Choroid plexus epithelial cell (primary cell): ENCODE data around the gene EEIG1.
A peak's percentile ranks its signal among the peaks of the same experiment; 100 is the strongest.

ENCODE experiments used
- DNase-seq: peaks from one replicate; pipeline ENCODE4 v3.0.0-alpha.2; 2010; ENCODE audit warnings: low read depth
- H3K4me3 ChIP-seq: 2 replicates; pipeline ENCODE4 v1.5.1; 2011; ENCODE audit warnings: low read depth, mild to moderate bottlenecking, control low read depth, low read length, moderate library complexity
- TF ChIP-seq, protein P1 (sequence below): conservative IDR thresholded peaks from 2 replicates; pipeline ENCODE4 v1.5.1; 2011; ENCODE audit warnings: low read depth, mild to moderate bottlenecking, control low read depth, inconsistent platforms, low read length, moderate library complexity

The EEIG1 gene

DNA sequence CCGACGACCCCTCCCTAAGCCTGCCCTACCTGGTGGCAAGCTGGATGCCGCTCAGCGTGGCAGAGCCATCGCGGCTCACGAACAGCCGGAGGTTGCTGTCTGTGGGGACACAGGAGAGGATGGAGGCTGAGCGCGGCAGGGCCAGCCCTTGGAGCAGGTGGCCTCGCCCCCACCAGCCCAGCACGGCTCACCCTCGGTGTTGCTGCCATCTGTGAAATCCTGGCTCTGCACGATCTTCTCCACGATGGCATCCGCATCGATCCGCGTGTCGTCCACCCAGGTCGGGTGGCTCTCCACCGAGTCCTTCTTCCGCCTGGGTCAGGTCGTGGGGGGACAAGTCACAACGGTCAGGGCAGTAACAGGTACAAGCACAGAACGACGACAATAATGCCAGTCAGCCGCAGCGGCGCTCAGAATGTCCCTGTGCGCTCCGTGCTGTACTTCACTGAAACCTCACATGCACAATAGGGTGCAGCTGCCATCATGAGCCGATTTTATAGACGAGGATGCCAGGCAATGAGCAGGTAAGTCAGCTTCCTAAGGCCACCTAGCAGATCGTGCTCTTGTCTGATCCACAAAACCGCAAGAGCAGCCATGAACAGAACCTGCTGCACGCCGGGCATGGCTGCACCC lies 36.1 kb downstream of the EEIG1 start:
- TF ChIP-seq, protein P1, sequence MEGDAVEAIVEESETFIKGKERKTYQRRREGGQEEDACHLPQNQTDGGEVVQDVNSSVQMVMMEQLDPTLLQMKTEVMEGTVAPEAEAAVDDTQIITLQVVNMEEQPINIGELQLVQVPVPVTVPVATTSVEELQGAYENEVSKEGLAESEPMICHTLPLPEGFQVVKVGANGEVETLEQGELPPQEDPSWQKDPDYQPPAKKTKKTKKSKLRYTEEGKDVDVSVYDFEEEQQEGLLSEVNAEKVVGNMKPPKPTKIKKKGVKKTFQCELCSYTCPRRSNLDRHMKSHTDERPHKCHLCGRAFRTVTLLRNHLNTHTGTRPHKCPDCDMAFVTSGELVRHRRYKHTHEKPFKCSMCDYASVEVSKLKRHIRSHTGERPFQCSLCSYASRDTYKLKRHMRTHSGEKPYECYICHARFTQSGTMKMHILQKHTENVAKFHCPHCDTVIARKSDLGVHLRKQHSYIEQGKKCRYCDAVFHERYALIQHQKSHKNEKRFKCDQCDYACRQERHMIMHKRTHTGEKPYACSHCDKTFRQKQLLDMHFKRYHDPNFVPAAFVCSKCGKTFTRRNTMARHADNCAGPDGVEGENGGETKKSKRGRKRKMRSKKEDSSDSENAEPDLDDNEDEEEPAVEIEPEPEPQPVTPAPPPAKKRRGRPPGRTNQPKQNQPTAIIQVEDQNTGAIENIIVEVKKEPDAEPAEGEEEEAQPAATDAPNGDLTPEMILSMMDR = no peak
- no peak for DNase-seq
- H3K4me3 ChIP-seq = no peak overlapping the region

- TF ChIP-seq, protein P1 = peak; percentile 93
- DNase-seq = peak; percentile 84
- H3K4me3 ChIP-seq = no peak overlapping the region
Observed at GRCh38 chr9:127943731-127944144, 37.1 kb downstream of the EEIG1 start.

DNA sequence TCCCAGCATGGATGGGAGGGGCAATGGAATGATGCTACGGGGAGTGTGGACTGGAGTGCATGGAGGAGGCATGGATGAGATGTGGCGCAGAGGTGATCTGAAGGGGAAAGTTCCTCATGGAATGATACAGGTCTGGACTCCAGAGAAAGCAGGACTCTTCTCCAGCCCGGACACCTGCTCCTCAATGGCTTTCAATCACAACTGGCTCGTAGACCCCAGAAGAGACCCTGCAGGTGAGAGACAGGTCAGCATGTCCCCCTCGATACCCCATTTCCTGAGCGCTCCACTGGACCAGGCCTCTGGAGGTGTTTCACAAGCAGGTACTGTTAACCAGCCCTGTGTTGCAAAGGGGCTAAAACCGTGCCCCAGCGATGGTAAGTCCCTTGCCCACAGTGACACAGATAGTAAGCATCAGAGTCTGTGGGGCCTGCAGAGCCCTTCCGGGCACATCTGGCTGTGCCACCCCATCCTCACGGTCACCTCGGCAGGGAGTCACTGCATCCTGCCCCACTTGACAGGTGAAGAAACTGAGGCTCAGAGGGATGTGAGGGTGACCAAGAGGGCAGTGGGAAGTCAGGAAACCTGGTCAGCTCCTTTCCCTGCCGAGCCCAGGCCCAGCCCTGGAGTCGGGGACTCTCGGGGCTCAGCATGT lies 37.7 kb downstream of the EEIG1 start:
- TF ChIP-seq, protein P1 = no peak
- no peak for DNase-seq
- no peak overlapping the region for H3K4me3 ChIP-seq

- TF ChIP-seq, protein P1 = peak; percentile 85
- H3K4me3 ChIP-seq = no peak overlapping the region
- DNase-seq = peak; percentile 77
Observed at GRCh38 chr9:127942216-127943010, 38.4 kb downstream of the EEIG1 start.

DNA sequence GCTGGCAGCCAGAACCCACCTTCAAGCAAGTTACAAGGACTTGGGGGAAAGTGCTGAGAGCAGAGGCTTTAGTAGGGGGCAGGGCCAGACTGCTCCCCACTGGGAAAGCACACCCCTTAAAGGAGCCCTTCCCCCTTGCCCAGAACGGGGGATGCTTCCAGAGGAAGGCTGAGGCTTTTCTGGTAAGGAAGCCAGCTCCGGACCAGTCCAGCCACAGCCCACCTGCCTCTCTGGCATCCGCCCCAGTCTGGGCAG lies 38.9 kb downstream of the EEIG1 start:
- H3K4me3 ChIP-seq = no peak overlapping the region
- no peak for DNase-seq
- TF ChIP-seq, protein P1 = no peak

- no peak overlapping the region for H3K4me3 ChIP-seq
- DNase-seq = no peak
- TF ChIP-seq, protein P1 = no peak
Observed at GRCh38 chr9:127941062-127941960, 39.5 kb downstream of the EEIG1 start.
